Stimulated activated naive CD8-positive, alpha-beta T cell treated with anti-CD3 and anti-CD28 coated beads, Interleukin-15, Interleukin-2, amounts not matched to agents 100 ng/mL and 50 ng/mL, for 24 hours (primary cell): ENCODE measurements around the gene LIPC.
A peak's percentile ranks its signal among the peaks of the same experiment; 100 is the strongest.

Source experiments
- H3K27ac Mint-ChIP-seq: one replicate; pipeline ENCODE4 v1.8.0; 2021; ENCODE audit warnings: mild to moderate bottlenecking, mixed read lengths
- H3K27me3 Mint-ChIP-seq: one replicate; pipeline ENCODE4 v1.8.0; 2021; ENCODE audit warnings: mixed read lengths
- H3K36me3 Mint-ChIP-seq: one replicate; pipeline ENCODE4 v1.8.0; 2021; ENCODE audit warnings: low read depth, mixed read lengths
- H3K4me1 Mint-ChIP-seq: one replicate; pipeline ENCODE4 v1.8.0; 2021; ENCODE audit warnings: low read depth, mixed read lengths
- H3K4me3 Mint-ChIP-seq: one replicate; pipeline ENCODE4 v1.8.0; 2021; ENCODE audit warnings: mild to moderate bottlenecking, mixed read lengths
- H3K9me3 Mint-ChIP-seq: one replicate; pipeline ENCODE4 v1.8.0; 2021; ENCODE audit warnings: mixed read lengths

The LIPC gene

GRCh38 chr15:58605931-58606530, 174.2 kb downstream of the LIPC start:
- H3K9me3 Mint-ChIP-seq: no peaks in the 10 kb centered on the region
- H3K27ac Mint-ChIP-seq: no peak overlapping the region
- H3K36me3 Mint-ChIP-seq: peaks cover 71% of the 10 kb centered on the region
- peaks cover 20% of the 10 kb centered on the region for H3K4me1 Mint-ChIP-seq
- no peaks in the 10 kb centered on the region for H3K27me3 Mint-ChIP-seq
- H3K4me3 Mint-ChIP-seq: no peak overlapping the region

- H3K9me3 Mint-ChIP-seq: no peaks in the 10 kb centered on the region
- peaks cover 74% of the 10 kb centered on the region for H3K36me3 Mint-ChIP-seq
- H3K27me3 Mint-ChIP-seq: no peaks in the 10 kb centered on the region
- peaks cover 20% of the 10 kb centered on the region for H3K4me1 Mint-ChIP-seq
- no peak overlapping the region for H3K4me3 Mint-ChIP-seq
- H3K27ac Mint-ChIP-seq: no peak overlapping the region
Observed at GRCh38 chr15:58606577-58607080, 174.8 kb downstream of the LIPC start.

GRCh38 chr15:58608129-58608590, 176.4 kb downstream of the LIPC start:
- Mint-ChIP-seq H3K4me1 (peaks cover 22% of the 10 kb centered on the region), H3K36me3 (peaks cover 68% of the 10 kb centered on the region), H3K27ac (peak overlapping the region; percentile 21), H3K4me3 (peak overlapping the region; percentile 14), H3K9me3 (no peaks in the 10 kb centered on the region), H3K27me3 (no peaks in the 10 kb centered on the region)

GRCh38 chr15:58608711-58609110, 176.9 kb downstream of the LIPC start:
- no peaks in the 10 kb centered on the region for H3K27me3 Mint-ChIP-seq
- H3K36me3 Mint-ChIP-seq: peaks cover 68% of the 10 kb centered on the region
- peaks cover 24% of the 10 kb centered on the region for H3K4me1 Mint-ChIP-seq
- no peak overlapping the region for H3K27ac Mint-ChIP-seq
- no peak overlapping the region for H3K4me3 Mint-ChIP-seq
- peaks cover 2% of the 10 kb centered on the region for H3K9me3 Mint-ChIP-seq

- H3K4me3 Mint-ChIP-seq: no peak overlapping the region
- peaks cover 30% of the 10 kb centered on the region for H3K4me1 Mint-ChIP-seq
- peaks cover 20% of the 10 kb centered on the region for H3K9me3 Mint-ChIP-seq
- no peaks in the 10 kb centered on the region for H3K27me3 Mint-ChIP-seq
- peaks cover 79% of the 10 kb centered on the region for H3K36me3 Mint-ChIP-seq
- no peak overlapping the region for H3K27ac Mint-ChIP-seq
Observed at GRCh38 chr15:58611731-58612676, 180.2 kb downstream of the LIPC start.

GRCh38 chr15:58616171-58616570, 184.4 kb downstream of the LIPC start:
- H3K4me3 Mint-ChIP-seq: no peak overlapping the region
- H3K27me3 Mint-ChIP-seq: no peaks in the 10 kb centered on the region
- peaks cover 20% of the 10 kb centered on the region for H3K9me3 Mint-ChIP-seq
- peaks cover 70% of the 10 kb centered on the region for H3K36me3 Mint-ChIP-seq
- H3K4me1 Mint-ChIP-seq: peaks cover 14% of the 10 kb centered on the region
- no peak overlapping the region for H3K27ac Mint-ChIP-seq
